ENCODE results near the gene DIS3L2. TPM values are rescaled to one million over a fixed set of nuclear protein-coding genes. Genes with fewer than 3 reads are reported as not detected.

Gene DIS3L2
- total and polyA plus RNA-seq, 10 donors = 9.1 to 59.8 (median 35.4) TPM

DNA sequence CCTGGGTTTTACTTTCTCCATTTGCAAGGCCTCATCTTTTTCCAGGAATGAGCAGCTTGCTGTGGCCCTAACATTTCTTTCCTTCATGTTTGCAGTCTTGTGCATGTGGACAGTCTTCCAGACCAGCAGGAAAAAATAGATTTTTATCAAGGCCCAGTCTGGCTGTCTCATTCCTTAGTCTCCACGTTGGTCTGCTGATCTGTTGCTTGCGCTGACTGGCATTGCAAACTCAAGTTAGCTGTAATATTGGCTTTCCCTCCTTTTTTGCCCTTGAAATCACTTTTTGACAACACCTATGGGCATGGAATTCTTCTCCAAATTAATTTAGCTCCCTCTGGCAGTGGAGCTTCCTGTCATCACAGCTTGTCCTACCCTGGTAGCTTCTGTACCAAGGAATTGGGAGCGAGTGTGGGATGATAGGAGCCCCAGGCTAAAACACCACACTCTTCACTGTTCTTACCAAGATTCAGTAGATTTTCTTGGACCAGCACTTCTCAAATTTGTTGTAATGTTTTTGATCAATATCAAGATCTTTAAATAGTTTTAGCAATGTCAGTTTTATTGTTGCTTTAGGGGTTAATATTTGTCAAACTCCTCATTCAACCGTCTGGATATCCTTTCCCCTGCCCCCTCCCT is 48.2 kb downstream of the DIS3L2 start:
- DNase-seq = no peak
- Histone ChIP-seq H3K27ac (no peak overlapping the region), H3K4me3 (no peak overlapping the region), H3K36me3 (peaks cover 0 to 9% (median 1%) of the 10 kb centered on the region in 6 donors), H3K27me3 (replicated peaks in 1 of 7) (no peaks in the 10 kb centered on the region), H3K4me1 (peaks cover 0 to 15% (median 0%) of the 10 kb centered on the region in 6 donors), H3K9me3 (no peaks in the 10 kb centered on the region)
- 89 to 94% (median 90%) methylated on average over 4 of the region's 4 CpGs for WGBS, 5 donors
- TF ChIP-seq POLR2A (IDR thresholded peaks at IDR 0.05) (no peak), POLR2AphosphoS5 (IDR thresholded peaks at IDR 0.05) (no peak)
- TF ChIP-seq, protein P1, sequence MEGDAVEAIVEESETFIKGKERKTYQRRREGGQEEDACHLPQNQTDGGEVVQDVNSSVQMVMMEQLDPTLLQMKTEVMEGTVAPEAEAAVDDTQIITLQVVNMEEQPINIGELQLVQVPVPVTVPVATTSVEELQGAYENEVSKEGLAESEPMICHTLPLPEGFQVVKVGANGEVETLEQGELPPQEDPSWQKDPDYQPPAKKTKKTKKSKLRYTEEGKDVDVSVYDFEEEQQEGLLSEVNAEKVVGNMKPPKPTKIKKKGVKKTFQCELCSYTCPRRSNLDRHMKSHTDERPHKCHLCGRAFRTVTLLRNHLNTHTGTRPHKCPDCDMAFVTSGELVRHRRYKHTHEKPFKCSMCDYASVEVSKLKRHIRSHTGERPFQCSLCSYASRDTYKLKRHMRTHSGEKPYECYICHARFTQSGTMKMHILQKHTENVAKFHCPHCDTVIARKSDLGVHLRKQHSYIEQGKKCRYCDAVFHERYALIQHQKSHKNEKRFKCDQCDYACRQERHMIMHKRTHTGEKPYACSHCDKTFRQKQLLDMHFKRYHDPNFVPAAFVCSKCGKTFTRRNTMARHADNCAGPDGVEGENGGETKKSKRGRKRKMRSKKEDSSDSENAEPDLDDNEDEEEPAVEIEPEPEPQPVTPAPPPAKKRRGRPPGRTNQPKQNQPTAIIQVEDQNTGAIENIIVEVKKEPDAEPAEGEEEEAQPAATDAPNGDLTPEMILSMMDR (IDR thresholded peaks at IDR 0.05 in 8 of 11, conservative IDR thresholded peaks at IDR 0.05 in 3 of 11) = no peak
- intact Hi-C loops (cut with DNase I; ENCODE audit: low total_unique reads) = no loop called here

- no peak for DNase-seq
- intact Hi-C loops (cut with DNase I; ENCODE audit: low total_unique reads) = no loop called here
- Histone ChIP-seq H3K27ac (no peak overlapping the region), H3K9me3 (no peaks in the 10 kb centered on the region), H3K36me3 (peaks cover 0 to 44% (median 11%) of the 10 kb centered on the region in 6 donors), H3K27me3 (replicated peaks in 1 of 7) (no peaks in the 10 kb centered on the region), H3K4me3 (no peak overlapping the region), H3K4me1 (peaks cover 0 to 15% (median 0%) of the 10 kb centered on the region in 6 donors)
- TF ChIP-seq POLR2A (IDR thresholded peaks at IDR 0.05) = no peak
- no peak for TF ChIP-seq POLR2AphosphoS5 (IDR thresholded peaks at IDR 0.05)
- TF ChIP-seq, protein P1 (IDR thresholded peaks at IDR 0.05 in 8 of 11, conservative IDR thresholded peaks at IDR 0.05 in 3 of 11) = no peak
- WGBS, 5 donors = 34 to 58% (median 38%) methylated on average over 3 of the region's 3 CpGs
Measured at GRCh38 chr2:232013701-232014353, 52.3 kb downstream of the DIS3L2 start.

DNA sequence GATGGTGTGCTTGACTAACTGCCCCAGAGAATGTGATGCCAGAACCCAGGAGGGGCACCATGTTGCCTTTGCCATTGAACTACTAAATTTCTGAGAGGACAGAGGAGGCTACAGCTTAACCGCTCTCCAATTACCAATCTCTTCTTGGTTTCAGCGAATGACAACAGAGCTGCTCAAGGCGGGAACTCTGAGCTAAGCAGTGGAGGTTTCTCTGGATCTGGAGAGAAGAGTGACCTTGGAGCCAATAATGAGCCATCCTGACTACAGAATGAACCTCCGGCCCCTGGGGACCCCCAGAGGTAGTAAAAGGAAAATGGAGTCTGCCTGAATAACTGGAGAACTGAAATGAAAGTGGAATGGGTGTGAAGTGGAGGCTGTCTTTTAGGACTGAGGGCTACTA is 53.2 kb downstream of the DIS3L2 start:
- WGBS, 5 donors = 94 to 98% (median 97%) methylated on average over 4 of the region's 4 CpGs
- no peaks in the 10 kb centered on the region for H3K9me3 ChIP-seq
- no peak for DNase-seq
- H3K36me3 ChIP-seq = peaks cover 0 to 53% (median 11%) of the 10 kb centered on the region in 6 donors
- H3K27ac ChIP-seq = no peak overlapping the region
- TF ChIP-seq POLR2AphosphoS5 (IDR thresholded peaks at IDR 0.05) = no peak
- TF ChIP-seq, protein P1 (IDR thresholded peaks at IDR 0.05 in 8 of 11, conservative IDR thresholded peaks at IDR 0.05 in 3 of 11) = no peak
- no peak for TF ChIP-seq POLR2A (IDR thresholded peaks at IDR 0.05)
- H3K4me1 ChIP-seq = peaks cover 0 to 15% (median 0%) of the 10 kb centered on the region in 6 donors
- H3K27me3 ChIP-seq (replicated peaks in 1 of 7) = no peaks in the 10 kb centered on the region
- H3K4me3 ChIP-seq = no peak overlapping the region
- intact Hi-C loops (cut with DNase I; ENCODE audit: low total_unique reads) = no loop called here

DNA sequence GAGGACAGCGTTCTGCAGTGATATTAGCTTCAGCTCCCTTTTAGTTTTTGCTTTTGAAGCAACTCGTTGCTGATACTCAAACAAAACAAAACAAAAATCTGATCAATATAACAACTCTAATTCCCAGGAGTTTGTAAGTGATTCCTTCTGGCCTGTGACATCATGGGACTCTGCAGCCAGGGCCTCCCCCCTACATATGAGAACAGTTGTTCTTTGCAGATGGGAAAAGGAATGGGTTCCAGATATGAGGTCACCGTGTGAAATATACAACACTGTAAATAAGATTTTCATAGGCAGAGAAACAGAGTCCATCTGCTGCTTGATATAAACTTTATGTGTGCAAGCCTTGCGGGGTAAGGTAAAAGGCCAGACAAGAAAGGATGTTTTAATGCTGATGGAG is 56.7 kb downstream of the DIS3L2 start:
- Histone ChIP-seq H3K36me3 (peaks cover 0 to 88% (median 15%) of the 10 kb centered on the region in 6 donors), H3K9me3 (no peaks in the 10 kb centered on the region), H3K4me1 (peaks cover 0 to 17% (median 0%) of the 10 kb centered on the region in 6 donors), H3K27ac (no peak overlapping the region), H3K27me3 (replicated peaks in 1 of 7) (no peaks in the 10 kb centered on the region), H3K4me3 (no peak overlapping the region)
- DNase-seq = no peak
- intact Hi-C loops (cut with DNase I; ENCODE audit: low total_unique reads) = no loop called here
- TF ChIP-seq POLR2A (IDR thresholded peaks at IDR 0.05) (no peak), POLR2AphosphoS5 (IDR thresholded peaks at IDR 0.05) (no peak)
- TF ChIP-seq, protein P1 (IDR thresholded peaks at IDR 0.05 in 8 of 11, conservative IDR thresholded peaks at IDR 0.05 in 3 of 11) = no peak
- 94 to 96% (median 95%) methylated on average over 4 of the region's 4 CpGs for WGBS, 5 donors
